ENCODE measurements around the gene KPNA6. TPM values are rescaled to one million over a fixed set of nuclear protein-coding genes. Genes with fewer than 3 reads are reported as not detected.
A peak's percentile ranks its signal among the peaks of the same experiment; 100 is the strongest.

KPNA6 gene
- total RNA-seq, 1 donor from 2014 or later: 95.3 TPM

DNA sequence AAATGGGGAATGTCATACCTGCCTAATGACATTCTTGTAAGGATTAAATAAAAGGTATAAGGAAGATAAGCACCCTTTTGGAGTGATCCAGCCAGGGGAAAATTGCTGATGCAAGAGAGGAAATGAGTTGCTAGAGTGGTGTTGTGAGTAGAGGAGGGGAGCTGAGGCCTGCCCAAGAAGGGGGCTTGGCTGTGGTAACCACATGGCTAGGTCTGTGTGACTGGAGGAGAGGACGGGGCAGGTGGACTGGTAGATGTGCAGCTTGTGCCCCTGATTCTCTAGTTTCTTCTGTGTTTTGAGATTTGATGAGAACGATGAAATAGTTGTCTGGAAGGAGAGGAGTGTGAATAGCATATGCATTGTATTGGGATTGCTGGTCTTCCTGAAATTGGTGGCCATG, 78.2 kb downstream of the KPNA6 start:
- H3K36me3 Mint-ChIP-seq (ENCODE audit: low read depth, unreplicated experiment): peaks cover 59% of the 10 kb centered on the region
- H3K27me3 Mint-ChIP-seq (ENCODE audit: unreplicated experiment): peaks cover 8% of the 10 kb centered on the region

GRCh38 chr1:32186491-32186890, 78.6 kb downstream of the KPNA6 start:
- peaks cover 20% of the 10 kb centered on the region for H3K4me1 Mint-ChIP-seq (ENCODE audit: unreplicated experiment)
- peaks cover 8% of the 10 kb centered on the region for H3K27me3 Mint-ChIP-seq (ENCODE audit: unreplicated experiment)
- peaks cover 58% of the 10 kb centered on the region for H3K36me3 Mint-ChIP-seq (ENCODE audit: low read depth, unreplicated experiment)
- TF ChIP-seq, protein P1, sequence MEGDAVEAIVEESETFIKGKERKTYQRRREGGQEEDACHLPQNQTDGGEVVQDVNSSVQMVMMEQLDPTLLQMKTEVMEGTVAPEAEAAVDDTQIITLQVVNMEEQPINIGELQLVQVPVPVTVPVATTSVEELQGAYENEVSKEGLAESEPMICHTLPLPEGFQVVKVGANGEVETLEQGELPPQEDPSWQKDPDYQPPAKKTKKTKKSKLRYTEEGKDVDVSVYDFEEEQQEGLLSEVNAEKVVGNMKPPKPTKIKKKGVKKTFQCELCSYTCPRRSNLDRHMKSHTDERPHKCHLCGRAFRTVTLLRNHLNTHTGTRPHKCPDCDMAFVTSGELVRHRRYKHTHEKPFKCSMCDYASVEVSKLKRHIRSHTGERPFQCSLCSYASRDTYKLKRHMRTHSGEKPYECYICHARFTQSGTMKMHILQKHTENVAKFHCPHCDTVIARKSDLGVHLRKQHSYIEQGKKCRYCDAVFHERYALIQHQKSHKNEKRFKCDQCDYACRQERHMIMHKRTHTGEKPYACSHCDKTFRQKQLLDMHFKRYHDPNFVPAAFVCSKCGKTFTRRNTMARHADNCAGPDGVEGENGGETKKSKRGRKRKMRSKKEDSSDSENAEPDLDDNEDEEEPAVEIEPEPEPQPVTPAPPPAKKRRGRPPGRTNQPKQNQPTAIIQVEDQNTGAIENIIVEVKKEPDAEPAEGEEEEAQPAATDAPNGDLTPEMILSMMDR (IDR thresholded peaks at IDR 0.05; ENCODE audit: unreplicated experiment): no peak
- peak overlapping the region; percentile 6 for H3K4me3 Mint-ChIP-seq (ENCODE audit: unreplicated experiment)
- no peak for DNase-seq (ENCODE audit: low spot score)
- peak overlapping the region; percentile 33 for H3K27ac Mint-ChIP-seq (ENCODE audit: unreplicated experiment)
- no peaks in the 10 kb centered on the region for H3K9me3 Mint-ChIP-seq (ENCODE audit: unreplicated experiment)

More for the DNA sequence above, 78.2 kb downstream of the KPNA6 start:
- Mint-ChIP-seq H3K4me1 (ENCODE audit: unreplicated experiment) (peaks cover 24% of the 10 kb centered on the region), H3K27ac (ENCODE audit: unreplicated experiment) (peak overlapping the region; percentile 33), H3K4me3 (ENCODE audit: unreplicated experiment) (no peak overlapping the region), H3K9me3 (ENCODE audit: unreplicated experiment) (no peaks in the 10 kb centered on the region)
- TF ChIP-seq, protein P1 (IDR thresholded peaks at IDR 0.05; ENCODE audit: unreplicated experiment): no peak
- no peak for DNase-seq (ENCODE audit: low spot score)

GRCh38 chr1:32187850-32188249, 80.0 kb downstream of the KPNA6 start:
- no peaks in the 10 kb centered on the region for H3K9me3 Mint-ChIP-seq (ENCODE audit: unreplicated experiment)
- TF ChIP-seq, protein P1 (IDR thresholded peaks at IDR 0.05; ENCODE audit: unreplicated experiment): no peak
- peaks cover 62% of the 10 kb centered on the region for H3K36me3 Mint-ChIP-seq (ENCODE audit: low read depth, unreplicated experiment)
- H3K27me3 Mint-ChIP-seq (ENCODE audit: unreplicated experiment): peaks cover 10% of the 10 kb centered on the region
- DNase-seq (ENCODE audit: low spot score): no peak
- H3K27ac Mint-ChIP-seq (ENCODE audit: unreplicated experiment): no peak overlapping the region
- H3K4me1 Mint-ChIP-seq (ENCODE audit: unreplicated experiment): peaks cover 18% of the 10 kb centered on the region
- no peak overlapping the region for H3K4me3 Mint-ChIP-seq (ENCODE audit: unreplicated experiment)

- no peak for DNase-seq (ENCODE audit: low spot score)
- TF ChIP-seq, protein P1 (IDR thresholded peaks at IDR 0.05; ENCODE audit: unreplicated experiment): no peak
- H3K36me3 Mint-ChIP-seq (ENCODE audit: low read depth, unreplicated experiment): peaks cover 64% of the 10 kb centered on the region
- no peaks in the 10 kb centered on the region for H3K9me3 Mint-ChIP-seq (ENCODE audit: unreplicated experiment)
- peak overlapping the region; percentile 52 for H3K27ac Mint-ChIP-seq (ENCODE audit: unreplicated experiment)
- peaks cover 18% of the 10 kb centered on the region for H3K4me1 Mint-ChIP-seq (ENCODE audit: unreplicated experiment)
- H3K27me3 Mint-ChIP-seq (ENCODE audit: unreplicated experiment): peaks cover 8% of the 10 kb centered on the region
- peak overlapping the region; percentile 81 for H3K4me3 Mint-ChIP-seq (ENCODE audit: unreplicated experiment)
These were observed 84.5 kb downstream of the KPNA6 start for GRCh38 chr1:32192220-32192948.

DNA sequence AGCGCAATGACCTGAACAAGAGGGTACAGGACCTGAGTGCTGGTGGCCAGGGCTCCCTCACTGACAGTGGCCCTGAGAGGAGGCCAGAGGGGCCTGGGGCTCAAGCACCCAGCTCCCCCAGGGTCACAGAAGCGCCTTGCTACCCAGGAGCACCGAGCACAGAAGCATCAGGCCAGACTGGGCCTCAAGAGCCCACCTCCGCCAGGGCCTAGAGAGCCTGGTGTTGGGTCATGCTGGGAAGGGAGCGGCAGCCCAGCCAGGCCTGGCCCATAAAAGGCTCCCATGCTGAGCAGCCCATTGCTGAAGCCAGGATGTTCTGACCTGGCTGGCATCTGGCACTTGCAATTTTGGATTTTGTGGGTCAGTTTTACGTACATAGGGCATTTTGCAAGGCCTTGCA, 87.1 kb downstream of the KPNA6 start:
- H3K36me3 Mint-ChIP-seq (ENCODE audit: low read depth, unreplicated experiment): peaks cover 55% of the 10 kb centered on the region
- H3K27ac Mint-ChIP-seq (ENCODE audit: unreplicated experiment): no peak overlapping the region
- peaks cover 22% of the 10 kb centered on the region for H3K4me1 Mint-ChIP-seq (ENCODE audit: unreplicated experiment)
- H3K4me3 Mint-ChIP-seq (ENCODE audit: unreplicated experiment): no peak overlapping the region
- no peaks in the 10 kb centered on the region for H3K9me3 Mint-ChIP-seq (ENCODE audit: unreplicated experiment)
- DNase-seq (ENCODE audit: low spot score): no peak
- peaks cover 15% of the 10 kb centered on the region for H3K27me3 Mint-ChIP-seq (ENCODE audit: unreplicated experiment)
- TF ChIP-seq, protein P1 (IDR thresholded peaks at IDR 0.05; ENCODE audit: unreplicated experiment): no peak

Measured in endothelial cell (in vitro differentiated cells).